H1 (cell line): ENCODE measurements around the gene ZFPL1. TPM values are rescaled to one million over a fixed set of nuclear protein-coding genes. Genes with fewer than 3 reads are reported as not detected.

Source experiments
- ATF3 ChIP-seq: IDR thresholded peaks from 2 replicates; pipeline ENCODE4 v1.6.1; 2011; ENCODE audit warnings: low read depth, mild to moderate bottlenecking, low read length; ENCODE audit not compliant: insufficient read depth
- BRCA1 ChIP-seq: IDR thresholded peaks from 2 replicates; pipeline ENCODE4 v1.6.1; 2012; ENCODE audit warnings: low read depth, low read length, improper control_type of control experiment
- CHD2 ChIP-seq: IDR thresholded peaks from 2 replicates; pipeline ENCODE4 v1.6.1; 2012; ENCODE audit warnings: low read length, improper control_type of control experiment
- MAFK ChIP-seq: IDR thresholded peaks from 2 replicates; pipeline ENCODE4 v1.6.1; 2012; ENCODE audit warnings: low read depth, mild to moderate bottlenecking, improper control_type of control experiment, low read length
- PHF8 ChIP-seq: fragments of 200-600 bp; sonication (generic); conservative IDR thresholded peaks from 2 replicates; pipeline ENCODE4 v1.7.1; 2012; ENCODE audit warnings: low read depth, mild to moderate bottlenecking, inconsistent platforms, low read length, moderate library complexity
- SIN3A ChIP-seq, 2 experiments: IDR thresholded peaks in 1 of 2; conservative IDR thresholded peaks in 1 of 2; 2 replicates each; pipeline ENCODE4 v1.6.1; 2011 to 2012; ENCODE audit warnings: low read length in 2 of 2, improper control_type of control experiment in 1 of 2, low read depth in 1 of 2, mild to moderate bottlenecking in 1 of 2
- polyA plus RNA-seq, 7 experiments: library from polyadenylated mRNA; depleted of rRNA in 3 of 7; stranded (reverse) in 5 of 7; unstranded in 2 of 7; fragments of >200 nt in 5 of 7; fragments of 200-250 nt in 2 of 7; gene quantifications; 1 replicate in 5 of 7; 2 replicates in 1 of 7; 4 replicates in 1 of 7; pipeline versions ENCODE4 v1.2.1 to v1.2.3, GENCODE V29; 2011 to 2013; ENCODE audit warnings: missing spikeins in 2 of 7, mixed read lengths in 2 of 7
- total RNA-seq: library from RNA; stranded (reverse); fragmentation: NEBNext Ultra II Directional; extraction: Animal tissue kit (Norgen Biotek cat#: 25700); gene quantifications from 2 replicates; pipeline ENCODE4 v1.2.1, GENCODE V29; 2021

The ZFPL1 gene
- total and polyA plus RNA-seq, 2 of the 8 experiments (the other 6 are each of a cell fraction or from before 2014, with no cell fraction given) = 21.5 to 76.8 TPM

GRCh38 chr11:65055538-65055937 lies 28.5 kb upstream of the ZFPL1 start (continued):
- TF ChIP-seq ATF3 (no peak), CHD2 (no peak), BRCA1 (no peak), PHF8 (no peak), MAFK (no peak), SIN3A (conservative IDR thresholded peaks at IDR 0.05 in 1 of 2, IDR thresholded peaks at IDR 0.05 in 1 of 2; ENCODE audit: low read depth in 1 of 2, low read length in 2 of 2) (no peak)
